Measurements from ENCODE around the gene MIS12. TPM values are rescaled to one million over a fixed set of nuclear protein-coding genes. Genes with fewer than 3 reads are reported as not detected.

MIS12 gene
- total and polyA plus RNA-seq, 2 of the 13 experiments (the other 11 are each of a cell fraction or from before 2014, with no cell fraction given) = 13.4 to 28.0 TPM

DNA sequence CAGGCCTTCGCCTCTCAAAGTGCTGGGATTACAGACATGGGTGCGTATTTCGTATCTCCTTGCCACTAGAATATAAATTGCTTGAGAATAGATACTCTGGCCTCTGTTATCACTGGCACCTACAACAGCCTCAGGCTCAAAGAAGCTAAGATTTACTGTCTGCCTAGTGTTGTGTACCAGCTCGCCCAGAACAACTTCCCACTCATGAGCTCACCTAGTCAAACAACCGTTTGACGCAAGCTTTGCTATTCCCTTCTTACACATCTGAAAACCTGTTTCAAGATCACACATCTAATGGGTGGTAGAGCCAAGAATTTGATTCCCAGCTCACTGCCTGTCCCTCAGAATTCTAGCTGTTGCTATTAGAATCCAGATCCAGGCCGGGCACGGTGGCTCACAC is 24.4 kb downstream of the MIS12 start (continued):
- TF ChIP-seq, protein P1, sequence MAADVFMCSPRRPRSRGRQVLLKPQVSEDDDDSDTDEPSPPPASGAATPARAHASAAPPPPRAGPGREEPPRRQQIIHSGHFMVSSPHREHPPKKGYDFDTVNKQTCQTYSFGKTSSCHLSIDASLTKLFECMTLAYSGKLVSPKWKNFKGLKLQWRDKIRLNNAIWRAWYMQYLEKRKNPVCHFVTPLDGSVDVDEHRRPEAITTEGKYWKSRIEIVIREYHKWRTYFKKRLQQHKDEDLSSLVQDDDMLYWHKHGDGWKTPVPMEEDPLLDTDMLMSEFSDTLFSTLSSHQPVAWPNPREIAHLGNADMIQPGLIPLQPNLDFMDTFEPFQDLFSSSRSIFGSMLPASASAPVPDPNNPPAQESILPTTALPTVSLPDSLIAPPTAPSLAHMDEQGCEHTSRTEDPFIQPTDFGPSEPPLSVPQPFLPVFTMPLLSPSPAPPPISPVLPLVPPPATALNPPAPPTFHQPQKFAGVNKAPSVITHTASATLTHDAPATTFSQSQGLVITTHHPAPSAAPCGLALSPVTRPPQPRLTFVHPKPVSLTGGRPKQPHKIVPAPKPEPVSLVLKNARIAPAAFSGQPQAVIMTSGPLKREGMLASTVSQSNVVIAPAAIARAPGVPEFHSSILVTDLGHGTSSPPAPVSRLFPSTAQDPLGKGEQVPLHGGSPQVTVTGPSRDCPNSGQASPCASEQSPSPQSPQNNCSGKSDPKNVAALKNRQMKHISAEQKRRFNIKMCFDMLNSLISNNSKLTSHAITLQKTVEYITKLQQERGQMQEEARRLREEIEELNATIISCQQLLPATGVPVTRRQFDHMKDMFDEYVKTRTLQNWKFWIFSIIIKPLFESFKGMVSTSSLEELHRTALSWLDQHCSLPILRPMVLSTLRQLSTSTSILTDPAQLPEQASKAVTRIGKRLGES (CRISPR knock-in tag; IDR thresholded peaks at IDR 0.05; ENCODE audit: borderline replicate concordance) = no peak

DNA sequence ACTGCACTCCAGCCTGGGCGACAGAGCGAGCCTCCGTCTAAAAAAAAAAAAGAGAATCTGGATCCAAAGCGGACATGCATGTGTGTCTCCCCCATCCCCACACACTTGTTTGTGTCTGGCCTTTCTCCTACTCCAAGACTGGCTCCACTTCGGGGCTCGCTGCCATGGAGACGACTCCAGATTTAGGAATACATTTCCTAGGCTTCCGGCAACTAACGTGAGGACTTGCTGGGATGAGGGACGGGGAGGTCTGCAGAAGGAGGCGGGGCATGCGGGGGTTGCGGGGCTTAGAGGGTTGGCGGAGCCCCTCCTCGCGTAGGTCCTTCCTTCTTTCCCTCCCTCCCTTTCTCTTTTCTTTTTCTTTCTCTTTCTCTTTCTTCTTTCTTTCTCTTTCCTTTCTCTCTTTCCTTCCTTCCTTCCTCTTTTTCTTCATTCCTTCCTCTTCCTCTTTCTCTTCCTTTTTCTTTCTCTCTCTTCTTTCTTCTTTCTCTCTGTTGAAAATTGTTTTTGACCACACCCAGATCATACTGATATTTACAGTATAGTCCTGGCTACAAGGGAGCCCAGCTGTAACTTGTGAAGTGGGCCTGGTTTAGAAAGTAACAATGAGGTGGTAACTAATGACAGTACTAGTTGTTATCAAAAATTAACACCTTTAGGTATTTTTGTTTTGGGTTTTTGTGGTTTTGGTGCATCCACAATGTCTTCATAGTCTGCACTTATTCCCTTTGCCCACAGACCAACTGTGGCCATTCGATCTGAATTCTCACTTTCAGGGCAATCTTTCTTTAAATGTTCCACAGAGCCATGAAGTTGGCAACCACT is 25.2 kb downstream of the MIS12 start:
- Histone ChIP-seq H3K27ac (ENCODE audit: extremely low read length, insufficient read depth, low read length) (no peak overlapping the region), H3K4me3 (replicated peaks in 1 of 3; ENCODE audit: insufficient read depth in 1 of 3, low read depth in 2 of 3, low read length in 3 of 3) (no peak overlapping the region), H2AFZ (ENCODE audit: low read length) (no peak overlapping the region), H3K79me2 (ENCODE audit: insufficient read depth, low read length) (no peaks in the 10 kb centered on the region), H3K9me3 (ENCODE audit: low read length) (no peaks in the 10 kb centered on the region), H3K4me1 (ENCODE audit: insufficient read depth, low read length) (peaks cover 18% of the 10 kb centered on the region), H3K36me3 (replicated peaks in 1 of 2; ENCODE audit: control insufficient read depth in 1 of 2, insufficient read depth in 2 of 2, low read length in 2 of 2) (no peaks in the 10 kb centered on the region), H3K27me3 (ENCODE audit: control insufficient read depth in 1 of 2, insufficient read depth in 2 of 2, low read length in 2 of 2) (no peaks in the 10 kb centered on the region; a peak in 1 of 5 replicates), H4K20me1 (ENCODE audit: insufficient read depth, low read length) (no peaks in the 10 kb centered on the region), H3K4me2 (ENCODE audit: low read depth, low read length) (no peak overlapping the region), H3K9ac (ENCODE audit: insufficient read depth, low read depth, low read length) (no peak overlapping the region)
- FAIRE-seq = no peak
- ATAC-seq = no peak
- CTCF ChIA-PET (ENCODE audit: low intra/inter-chr PET ratio, low total read pairs) = no interaction called here
- BruUV-seq (replicated peaks) = no TSS peak
- POLR2A ChIA-PET = no interaction called here
- TF ChIP-seq HOXD1 (CRISPR knock-in tag; IDR thresholded peaks at IDR 0.05) = no peak
- 63% methylated on average over 17 of the region's 17 CpGs for WGBS (ENCODE audit: low lambda C conversion rate)
- intact Hi-C loops (cut with micrococcal nuclease; ENCODE audit: unreplicated experiment) (no loop called here), in situ Hi-C loops (cut with HindIII; ENCODE audit: extremely low pct_ligation_motif_present, low pct_unique_long_range_greater_than_20kb) (no loop called here)
- DNase-seq (ENCODE audit: low spot score) = no peak

DNA sequence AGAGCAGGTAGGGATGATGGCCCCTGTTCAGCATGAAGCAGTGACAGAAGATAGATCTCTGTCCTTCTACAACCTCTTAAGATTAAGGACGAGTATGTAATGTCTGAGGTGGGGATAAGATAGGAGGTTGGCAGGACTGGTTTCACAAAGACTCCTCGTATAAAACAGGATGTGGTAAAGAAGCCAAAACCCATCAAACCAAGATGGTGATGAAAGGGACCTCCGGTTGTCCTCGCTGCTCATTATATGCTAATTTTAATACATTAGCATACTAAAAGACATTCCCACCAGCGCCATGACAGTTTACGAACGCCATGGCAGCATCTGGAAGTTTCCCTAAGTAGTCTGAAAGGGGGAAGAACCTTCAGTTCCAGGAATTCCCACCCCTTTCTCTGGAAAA is 27.3 kb downstream of the MIS12 start:
- no TSS peak for BruUV-seq (replicated peaks)
- intact Hi-C loops (cut with micrococcal nuclease; ENCODE audit: unreplicated experiment) = no loop called here
- FAIRE-seq = no peak
- no peak for TF ChIP-seq NAIF1 (CRISPR knock-in tag; IDR thresholded peaks at IDR 0.05; ENCODE audit: borderline replicate concordance)
- TF ChIP-seq ATF7 (IDR thresholded peaks at IDR 0.05) = no peak
- no peak for TF ChIP-seq ATF7 (CRISPR knock-in tag; IDR thresholded peaks at IDR 0.05)
- TF ChIP-seq ZNF614 (CRISPR knock-in tag; IDR thresholded peaks at IDR 0.05; ENCODE audit: borderline replicate concordance) = no peak
- no peak for TF ChIP-seq ARNT (IDR thresholded peaks at IDR 0.05)
- TF ChIP-seq, protein P2, sequence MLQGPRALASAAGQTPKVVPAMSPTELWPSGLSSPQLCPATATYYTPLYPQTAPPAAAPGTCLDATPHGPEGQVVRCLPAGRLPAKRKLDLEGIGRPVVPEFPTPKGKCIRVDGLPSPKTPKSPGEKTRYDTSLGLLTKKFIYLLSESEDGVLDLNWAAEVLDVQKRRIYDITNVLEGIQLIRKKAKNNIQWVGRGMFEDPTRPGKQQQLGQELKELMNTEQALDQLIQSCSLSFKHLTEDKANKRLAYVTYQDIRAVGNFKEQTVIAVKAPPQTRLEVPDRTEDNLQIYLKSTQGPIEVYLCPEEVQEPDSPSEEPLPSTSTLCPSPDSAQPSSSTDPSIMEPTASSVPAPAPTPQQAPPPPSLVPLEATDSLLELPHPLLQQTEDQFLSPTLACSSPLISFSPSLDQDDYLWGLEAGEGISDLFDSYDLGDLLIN (CRISPR knock-in tag; IDR thresholded peaks at IDR 0.05; ENCODE audit: borderline replicate concordance) = no peak
- TF ChIP-seq AGO1 (IDR thresholded peaks at IDR 0.05; ENCODE audit: low read depth, low read length, poor library complexity, severe bottlenecking) = no peak
- TF ChIP-seq, protein P3, sequence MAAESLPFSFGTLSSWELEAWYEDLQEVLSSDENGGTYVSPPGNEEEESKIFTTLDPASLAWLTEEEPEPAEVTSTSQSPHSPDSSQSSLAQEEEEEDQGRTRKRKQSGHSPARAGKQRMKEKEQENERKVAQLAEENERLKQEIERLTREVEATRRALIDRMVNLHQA (CRISPR knock-in tag; IDR thresholded peaks at IDR 0.05) = no peak
- no peak for TF ChIP-seq MAFG (CRISPR knock-in tag; IDR thresholded peaks at IDR 0.05)

More for the DNA sequence above, 27.3 kb downstream of the MIS12 start:
- H3K4me2 ChIP-seq (ENCODE audit: low read depth, low read length) = no peak overlapping the region
- no peak for ATAC-seq
- H3K4me1 ChIP-seq (ENCODE audit: insufficient read depth, low read length) = peaks cover 39% of the 10 kb centered on the region
- 50% methylated on average over 7 of the region's 7 CpGs for WGBS (ENCODE audit: low lambda C conversion rate)
- no peaks in the 10 kb centered on the region for H3K27me3 ChIP-seq (ENCODE audit: control insufficient read depth in 1 of 2, insufficient read depth in 2 of 2, low read length in 2 of 2)
- H2AFZ ChIP-seq (ENCODE audit: low read length) = no peak overlapping the region
- H3K79me2 ChIP-seq (ENCODE audit: insufficient read depth, low read length) = no peaks in the 10 kb centered on the region
- no peak for DNase-seq (ENCODE audit: low spot score)
- no peak overlapping the region for H3K27ac ChIP-seq (ENCODE audit: extremely low read length, insufficient read depth, low read length)
- in situ Hi-C loops (cut with HindIII; ENCODE audit: extremely low pct_ligation_motif_present, low pct_unique_long_range_greater_than_20kb) = no loop called here
- no peak overlapping the region for H3K9ac ChIP-seq (ENCODE audit: insufficient read depth, low read depth, low read length)
- ChIA-PET CTCF (ENCODE audit: low intra/inter-chr PET ratio, low total read pairs) (no interaction called here), POLR2A (no interaction called here)
- H4K20me1 ChIP-seq (ENCODE audit: insufficient read depth, low read length) = no peaks in the 10 kb centered on the region
- H3K4me3 ChIP-seq (replicated peaks in 1 of 3; ENCODE audit: insufficient read depth in 1 of 3, low read depth in 2 of 3, low read length in 3 of 3) = no peak overlapping the region
- no peaks in the 10 kb centered on the region for H3K9me3 ChIP-seq (ENCODE audit: low read length)
- no peaks in the 10 kb centered on the region for H3K36me3 ChIP-seq (replicated peaks in 1 of 2; ENCODE audit: control insufficient read depth in 1 of 2, insufficient read depth in 2 of 2, low read length in 2 of 2)

All from HepG2 (cell line).